AG04450 (cell line): ENCODE measurements around the gene TFAP2E. TPM values are rescaled to one million over a fixed set of nuclear protein-coding genes. Genes with fewer than 3 reads are reported as not detected.

Experiments
- CTCF ChIA-PET: fragments of 300-600, 350-600 bp; formaldehyde crosslinking; extraction: SDS; loops from one replicate; lab custom pipeline; 2022; ENCODE audit warnings: antibody characterized with exemption, inconsistent platforms; lab: Charles Lee
- POLR2A ChIA-PET: fragments of 350-600 bp; formaldehyde crosslinking; extraction: SDS; loops from one replicate; lab custom pipeline; 2021; ENCODE audit warnings: antibody characterized with exemption, inconsistent platforms; lab: Yijun Ruan, JAX
- DNase-seq: peaks from one replicate; pipeline ENCODE4 v3.0.0-alpha.2; 2011; ENCODE audit warnings: low read depth, low spot score
- H3K27ac ChIP-seq: one replicate; pipeline ENCODE4 v1.5.1; 2012; ENCODE audit warnings: low read depth, low read length, control low read depth
- H3K27me3 ChIP-seq: one replicate; pipeline ENCODE4 v1.6.0; 2012; ENCODE audit warnings: low read length; ENCODE audit not compliant: control insufficient read depth, insufficient read depth
- H3K4me3 ChIP-seq: 2 replicates; pipeline ENCODE4 v1.5.1; 2011; ENCODE audit warnings: mild to moderate bottlenecking, low read depth, low read length, control low read depth
- H3K9me3 ChIP-seq: 2 replicates; pipeline ENCODE4 v1.5.1; 2012; ENCODE audit warnings: low read length; ENCODE audit not compliant: control insufficient read depth, insufficient read depth
- CTCF ChIP-seq: IDR thresholded peaks from 2 replicates; pipeline ENCODE4 v1.5.1; 2011; ENCODE audit warnings: low read depth, low read length, control low read depth, inconsistent platforms
- polyA plus RNA-seq: library from polyadenylated mRNA; depleted of rRNA; stranded (reverse); fragments of >200 nt; gene quantifications from 2 replicates; pipeline ENCODE4 v1.2.3, GENCODE V29; 2011

The TFAP2E gene
- polyA plus RNA-seq, 1 experiment = 0.05 TPM

GRCh38 chr1:35589516-35590427 lies 16.7 kb downstream of the TFAP2E start:
- no peaks in the 10 kb centered on the region for H3K9me3 ChIP-seq
- DNase-seq = no peak
- no peaks in the 10 kb centered on the region for H3K27me3 ChIP-seq
- no peak overlapping the region for H3K4me3 ChIP-seq
- ChIA-PET CTCF (interaction anchor here (0.5 kb wide), 1 partner anchor 914 kb away, joined by 3 read pairs; no protein-coding TSS in a partner anchor), POLR2A (interaction anchor here (0.5 to 0.6 kb wide), 2 partner anchors 130 to 132 kb away, joined by 3 read pairs; no protein-coding TSS in a partner anchor)
- no peak overlapping the region for H3K27ac ChIP-seq
- TF ChIP-seq CTCF = no peak

DNA sequence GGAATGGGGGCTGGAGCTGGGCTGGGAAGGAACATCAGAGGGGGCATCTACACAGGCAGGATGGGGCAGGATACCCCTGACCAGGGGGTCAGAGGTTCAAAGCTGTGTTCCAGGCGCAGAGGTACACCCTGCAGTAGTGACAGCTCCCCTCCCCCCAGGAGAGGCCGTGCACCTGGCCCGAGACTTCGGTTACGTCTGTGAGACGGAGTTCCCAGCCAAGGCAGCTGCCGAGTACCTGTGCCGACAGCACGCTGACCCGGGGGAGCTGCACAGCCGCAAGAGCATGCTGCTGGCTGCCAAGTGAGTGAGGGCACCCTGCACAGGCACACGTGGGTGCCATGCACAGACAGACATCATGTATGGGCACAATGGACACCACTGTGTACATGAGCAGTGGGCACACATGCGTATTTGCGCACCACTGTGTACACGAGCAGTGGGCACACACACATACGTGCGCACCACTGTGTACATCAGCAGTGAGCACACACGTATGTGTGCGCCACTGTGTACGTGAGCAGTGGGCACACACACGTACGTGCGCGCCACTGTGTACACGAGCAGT lies 17.4 kb downstream of the TFAP2E start:
- Histone ChIP-seq H3K4me3 (no peak overlapping the region), H3K27ac (no peak overlapping the region), H3K9me3 (no peaks in the 10 kb centered on the region), H3K27me3 (no peaks in the 10 kb centered on the region)
- POLR2A ChIA-PET = no interaction called here
- no peak for DNase-seq
- CTCF ChIA-PET = no interaction called here
- TF ChIP-seq CTCF = no peak

GRCh38 chr1:35591211-35591610 lies 18.1 kb downstream of the TFAP2E start:
- ChIA-PET CTCF (no interaction called here), POLR2A (no interaction called here)
- Histone ChIP-seq H3K9me3 (no peaks in the 10 kb centered on the region), H3K27me3 (no peaks in the 10 kb centered on the region), H3K27ac (no peak overlapping the region), H3K4me3 (no peak overlapping the region)
- no peak for DNase-seq
- TF ChIP-seq CTCF = no peak

GRCh38 chr1:35592991-35593769 lies 20.1 kb downstream of the TFAP2E start:
- Histone ChIP-seq H3K9me3 (no peaks in the 10 kb centered on the region), H3K4me3 (no peak overlapping the region), H3K27ac (no peak overlapping the region), H3K27me3 (no peaks in the 10 kb centered on the region)
- no peak for DNase-seq
- ChIA-PET POLR2A (no interaction called here), CTCF (interaction anchor here (0.6 to 1.4 kb wide), 3 partner anchors 20 to 134 kb away, joined by 4 to 6 read pairs (median 5); partner anchors contain the start of gene TFAP2E)
- no peak for TF ChIP-seq CTCF
